T-helper 1 cell treated with Interleukin-12 subunit alpha and Interleukin-12 subunit beta and Interleukin-4 antibody, amounts not matched to agents 30 ng/mL and 1 ng/mL, for 36 hours (primary cell): ENCODE measurements around the gene HIRA. TPM values are rescaled to one million over a fixed set of nuclear protein-coding genes. Genes with fewer than 3 reads are reported as not detected.

ENCODE experiments used
- intact Hi-C: fragments of 100-400 bp; cut with micrococcal nuclease; formaldehyde crosslinking; loops from one replicate; pipeline ENCODE4 v1.15.1; 2024
- total RNA-seq: library from RNA; stranded (reverse); gene quantifications from 2 replicates; pipeline ENCODE4 v1.2.3, GENCODE V29; 2022

Gene HIRA
- total RNA-seq, 1 donor from 2014 or later: 46.5 TPM

DNA sequence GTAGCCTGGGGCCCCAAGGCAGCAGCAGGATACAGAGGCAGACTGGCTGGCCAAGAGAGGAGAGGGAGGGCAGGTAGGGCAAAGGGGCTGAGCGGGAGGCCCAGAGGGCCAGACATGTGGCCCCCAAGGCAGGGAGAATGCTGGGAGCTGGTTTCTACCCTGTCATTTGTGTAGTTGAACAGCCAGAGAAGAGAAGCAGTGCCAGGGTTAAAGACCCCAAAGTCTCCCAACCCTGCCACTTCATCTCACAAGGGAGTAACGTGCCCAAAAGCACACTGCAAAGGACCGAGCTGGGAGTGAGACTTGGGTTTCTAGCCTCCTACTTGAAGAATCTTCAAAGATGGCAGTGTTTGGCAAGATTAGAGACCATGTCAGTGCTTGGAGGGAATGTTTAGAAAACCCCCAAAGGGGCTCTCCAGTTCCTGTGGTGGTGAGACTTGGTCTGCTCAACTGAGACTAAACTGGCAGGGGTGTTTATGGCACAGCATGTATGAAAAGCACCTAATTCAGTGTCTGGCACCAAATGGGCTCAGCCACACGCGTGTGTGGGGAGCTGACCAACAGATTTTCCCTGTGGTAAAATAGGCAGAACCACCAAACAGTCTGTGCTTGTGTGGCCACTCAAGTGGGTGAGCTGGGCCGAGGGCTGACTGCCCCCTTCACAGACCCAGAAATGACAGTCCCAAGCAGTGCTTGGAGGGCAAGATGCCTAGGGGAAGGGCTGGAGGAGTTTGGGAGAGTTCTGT is 71.8 kb downstream of the HIRA start:
- intact Hi-C loops: loop anchor here (10.0 kb wide), 1 partner anchor 55 kb away; no protein-coding TSS in a partner anchor

DNA sequence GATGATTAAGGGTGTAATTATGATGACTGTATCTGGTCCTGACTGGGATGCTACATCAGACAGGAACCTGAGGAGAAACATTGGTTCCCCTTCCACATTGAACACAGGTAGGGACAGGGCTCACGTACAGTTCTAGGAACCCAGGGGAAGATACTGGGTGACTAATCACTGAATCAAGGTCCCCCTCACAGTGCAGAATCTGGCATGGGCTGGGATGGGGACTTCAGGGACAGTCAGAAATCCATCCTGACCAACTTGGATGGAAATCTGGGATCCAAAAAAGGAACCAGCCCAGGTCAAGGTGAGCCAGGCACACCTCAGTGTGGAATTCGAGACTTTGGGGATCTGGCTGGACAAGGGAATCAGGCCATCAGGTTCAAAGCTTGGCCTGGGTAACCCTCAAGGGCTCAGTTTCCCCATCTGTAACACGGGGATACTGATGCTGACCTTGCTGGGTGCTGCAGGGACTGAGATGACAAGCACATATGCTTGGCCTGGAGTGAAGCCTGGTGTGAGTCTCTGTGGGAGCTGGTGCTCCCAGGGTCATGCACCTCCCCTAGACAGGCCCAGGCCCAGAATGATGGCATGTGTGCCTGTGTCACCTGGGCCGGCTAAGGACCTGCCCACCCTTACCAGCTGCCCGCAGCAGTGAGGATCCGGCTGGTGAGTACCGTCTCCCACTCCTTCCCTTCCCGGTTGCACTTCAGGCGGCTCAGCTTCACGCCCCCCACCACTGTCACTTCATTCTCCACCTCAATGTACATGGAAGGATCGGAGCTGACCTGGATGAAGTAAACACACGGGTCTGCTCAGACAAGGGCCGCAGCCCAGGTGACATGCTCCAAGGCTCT is 72.6 kb downstream of the HIRA start:
- intact Hi-C loops: no loop called here

DNA sequence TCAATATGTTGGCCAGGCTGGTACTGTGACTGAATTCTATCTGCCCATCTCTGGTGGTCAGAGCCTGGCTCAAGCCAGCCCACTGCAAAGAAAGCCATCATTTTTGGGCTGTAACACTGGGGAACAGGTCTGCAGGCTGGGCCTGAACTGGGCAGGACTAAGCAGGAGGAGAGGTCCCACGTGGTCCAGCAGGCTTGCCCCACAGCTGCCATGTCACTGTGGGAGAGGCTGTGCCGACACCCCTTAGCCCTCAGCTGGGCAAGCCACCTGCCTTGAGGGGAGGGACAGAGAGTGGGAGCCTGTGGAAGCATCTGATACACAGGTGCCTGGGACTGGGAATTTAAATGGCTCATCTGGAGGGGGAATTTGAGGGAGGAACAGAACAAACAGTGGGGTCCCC is 73.3 kb downstream of the HIRA start:
- intact Hi-C loops: no loop called here

DNA sequence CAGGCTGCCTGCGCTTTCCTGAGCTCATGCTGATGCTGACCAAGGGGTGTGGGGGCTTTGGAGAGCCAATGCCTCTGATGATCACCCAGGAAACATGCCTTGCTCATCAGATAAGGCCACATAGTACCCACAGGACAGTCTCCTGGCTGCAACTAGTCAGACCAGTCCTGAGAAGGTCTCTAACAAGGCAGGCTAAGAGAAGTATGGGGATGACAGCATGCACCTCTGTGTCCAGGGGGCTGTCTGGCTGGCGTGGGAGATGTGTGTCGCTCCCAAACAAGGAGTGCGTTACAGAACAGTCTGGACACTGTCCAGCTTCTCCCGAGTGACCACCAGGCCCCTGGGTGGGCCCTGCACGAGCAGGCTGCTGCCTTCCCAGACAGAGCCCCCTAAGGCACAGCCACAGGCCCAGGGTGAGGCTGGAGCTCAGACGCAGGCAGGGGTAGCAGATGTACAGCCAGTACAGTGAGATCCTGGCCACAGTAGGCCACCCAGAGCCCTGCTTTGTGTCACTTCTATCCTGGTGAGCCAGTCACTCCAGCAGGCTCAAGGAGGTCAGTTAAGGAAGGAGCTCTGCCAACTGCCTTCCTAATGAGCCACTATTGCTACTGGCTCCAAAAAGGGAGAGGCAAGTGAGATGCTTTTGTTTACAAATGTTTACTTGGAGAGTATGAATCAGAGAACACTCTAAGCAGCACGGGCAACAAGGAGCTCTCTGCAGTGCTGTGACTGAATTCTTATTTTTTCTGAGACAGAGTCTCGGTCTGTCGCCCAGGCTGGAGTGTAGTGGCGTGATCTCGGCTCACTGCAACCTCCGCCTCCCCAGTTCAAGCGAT is 74.0 kb downstream of the HIRA start:
- intact Hi-C loops: no loop called here

DNA sequence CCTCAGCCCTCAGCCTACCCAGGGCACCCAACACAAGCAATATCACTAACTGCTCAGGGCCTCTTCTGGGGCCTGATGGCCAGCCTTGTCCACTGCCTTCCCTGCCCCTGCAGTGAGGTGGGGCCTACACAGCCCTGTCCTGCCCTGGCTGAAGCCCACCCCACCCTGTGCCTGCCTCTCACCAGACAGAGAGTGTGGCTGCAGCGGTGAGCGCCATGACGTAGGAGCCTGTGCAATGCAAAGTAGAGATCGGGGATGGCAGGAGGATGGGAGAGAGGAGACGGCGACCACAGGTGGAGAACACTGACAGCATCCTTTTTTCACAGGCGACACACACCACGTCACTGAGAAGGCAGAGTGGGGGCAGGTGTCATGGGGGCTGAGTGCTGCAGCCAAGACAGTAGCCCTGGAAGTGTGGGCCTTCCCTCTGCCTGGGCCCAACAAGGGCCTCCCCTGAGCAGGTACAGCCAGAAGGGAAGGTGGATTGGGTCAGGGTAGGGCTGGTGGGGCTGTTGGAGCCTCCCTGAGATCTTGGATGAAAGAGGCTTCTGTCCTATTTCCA is 74.7 kb downstream of the HIRA start:
- intact Hi-C loops: no loop called here

DNA sequence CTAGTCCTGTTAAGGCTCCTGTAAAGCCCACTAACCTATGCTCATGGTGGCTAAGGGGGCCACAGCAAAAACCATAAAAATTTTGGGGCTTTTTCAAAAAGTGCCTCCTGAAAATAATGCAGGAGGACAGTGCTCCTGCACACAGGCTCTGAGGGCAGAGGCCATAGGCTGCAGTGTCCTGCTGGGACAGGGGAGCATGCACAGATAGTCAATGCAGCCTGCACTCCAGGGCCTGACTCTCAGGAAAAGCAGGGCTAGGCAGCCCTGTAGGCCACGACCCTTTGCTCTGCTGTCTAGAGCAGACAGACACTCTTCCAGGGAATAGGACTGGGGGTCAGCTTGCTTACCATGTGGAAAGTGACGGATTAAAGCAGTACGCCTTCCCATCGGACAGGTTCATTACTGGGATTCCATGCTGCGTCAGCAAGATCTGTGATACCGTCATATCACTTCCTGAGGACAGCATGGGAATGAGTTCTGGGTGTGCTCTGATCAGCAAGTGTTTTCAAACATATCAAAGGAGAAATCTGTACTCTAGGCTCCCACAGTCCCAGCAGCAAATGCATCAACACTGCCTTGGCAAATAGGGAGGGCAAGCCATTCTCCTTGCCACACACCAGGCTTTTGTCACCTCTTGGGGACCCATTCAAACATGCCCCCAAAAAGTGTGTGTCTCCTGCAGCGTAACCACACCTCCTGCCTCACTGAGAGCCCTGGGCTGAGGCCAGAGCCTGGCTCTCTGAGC is 75.9 kb downstream of the HIRA start:
- intact Hi-C loops: no loop called here

DNA sequence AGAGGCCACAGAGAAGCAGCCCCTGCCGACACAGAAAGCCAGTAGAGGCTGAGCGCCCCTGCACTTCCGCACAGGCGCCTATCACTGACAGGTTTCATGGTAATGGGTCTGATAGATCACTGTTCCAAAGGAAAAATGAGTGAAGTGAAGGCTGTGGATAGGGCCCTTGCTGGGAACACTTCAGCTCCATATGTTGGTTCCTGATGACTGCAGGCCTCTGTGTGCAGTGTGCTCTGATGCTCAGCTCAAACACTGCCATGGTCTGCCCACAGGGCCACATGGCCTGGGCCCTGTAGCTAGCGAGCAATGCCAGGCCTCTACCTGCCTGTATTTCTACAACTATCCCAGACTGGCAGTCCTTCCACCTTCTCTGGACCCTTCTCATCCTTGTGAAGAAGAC is 77.3 kb downstream of the HIRA start:
- intact Hi-C loops: no loop called here

DNA sequence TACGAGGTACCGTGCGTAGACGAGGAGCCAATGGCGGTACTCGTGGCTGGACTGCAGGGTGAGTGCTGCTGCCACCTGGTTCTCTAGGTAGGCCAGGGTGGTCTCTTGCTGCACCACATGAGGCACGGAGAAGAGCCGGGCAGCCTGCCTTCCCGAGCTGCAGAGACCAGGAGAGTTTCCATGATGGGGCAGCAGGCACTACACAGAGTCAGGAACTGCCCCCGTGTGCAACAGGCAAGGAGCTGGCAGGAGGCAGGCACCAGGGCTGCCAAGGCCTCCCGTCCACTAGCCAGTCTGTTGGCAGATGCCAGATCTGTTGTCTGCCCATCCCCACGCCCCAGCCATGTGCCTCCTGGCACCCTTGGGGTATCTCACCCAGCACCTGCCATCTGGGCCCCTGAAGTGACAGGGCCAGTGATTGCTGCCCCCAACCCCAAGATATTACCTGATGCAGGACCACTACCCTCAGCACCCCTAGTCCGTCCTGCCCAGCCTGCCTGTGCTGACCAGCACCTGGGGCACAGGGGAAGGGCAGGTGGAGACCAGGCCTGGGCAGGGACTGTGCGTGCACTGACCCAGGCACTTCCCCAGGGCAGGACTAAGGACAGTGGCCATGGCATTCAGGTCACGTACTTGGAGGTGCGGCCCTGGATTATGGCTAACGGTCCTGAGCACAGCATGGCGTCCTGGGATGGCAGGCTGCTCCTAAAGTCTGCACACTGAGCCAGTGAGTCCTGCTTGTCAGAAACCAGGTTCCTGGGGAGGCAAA is 78.0 kb downstream of the HIRA start:
- intact Hi-C loops: no loop called here

DNA sequence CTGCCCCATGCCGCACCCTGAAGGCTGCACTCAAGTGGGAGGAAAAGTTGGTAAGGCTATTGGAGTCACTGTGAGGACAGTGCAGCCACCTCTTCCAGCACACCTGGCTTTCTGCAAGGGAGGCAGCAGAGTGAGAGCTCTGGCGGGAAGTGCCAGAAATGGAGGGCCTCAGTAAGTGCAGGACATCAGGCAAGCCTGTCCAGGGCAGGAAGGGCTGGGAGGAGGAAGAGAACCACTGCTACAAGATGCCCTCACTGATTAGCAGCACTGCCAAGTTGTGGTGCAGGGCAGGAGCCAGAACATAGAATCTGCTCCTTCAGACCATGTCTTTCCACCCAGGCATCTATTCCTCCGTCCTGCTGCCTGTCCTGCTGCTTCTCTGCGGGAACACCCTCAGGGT is 78.8 kb downstream of the HIRA start:
- intact Hi-C loops: no loop called here

DNA sequence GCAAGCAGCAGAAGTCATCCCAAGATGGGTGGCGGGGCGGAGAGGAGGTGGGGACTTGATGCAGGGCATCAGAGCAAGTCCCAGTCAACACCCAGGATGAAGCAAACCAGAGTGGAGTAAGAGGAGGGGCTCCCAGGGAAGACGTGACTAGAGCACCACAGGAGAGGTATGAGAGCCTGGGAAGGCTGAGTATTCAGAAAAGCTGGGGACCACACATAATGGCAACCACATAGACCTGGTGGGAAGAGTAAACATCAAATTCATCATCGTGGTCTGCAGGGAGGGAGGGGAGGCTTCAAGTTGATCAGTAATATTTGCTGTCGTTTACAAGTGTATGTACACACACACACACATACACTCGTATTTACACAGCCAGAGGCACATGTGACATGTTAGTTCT is 79.3 kb downstream of the HIRA start:
- intact Hi-C loops: no loop called here

DNA sequence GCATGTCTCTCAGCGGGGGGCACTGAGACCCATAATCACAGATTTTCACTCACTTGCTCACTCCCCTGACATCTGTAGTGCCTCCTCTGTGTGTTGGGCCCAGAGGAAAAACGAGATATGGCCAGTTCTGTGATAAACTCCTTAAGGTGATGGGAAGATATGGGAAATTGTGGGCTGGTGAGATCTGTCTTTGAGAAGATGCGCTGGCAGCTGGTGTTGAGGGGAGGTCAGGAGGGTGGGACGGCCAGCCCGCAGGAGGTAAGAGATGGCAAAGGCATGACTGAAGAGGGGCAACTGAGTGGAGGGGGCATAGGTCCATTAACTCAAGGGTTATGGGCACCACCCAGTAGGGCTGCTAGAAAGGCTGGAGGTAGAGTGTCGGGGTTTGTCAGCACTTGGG is 79.9 kb downstream of the HIRA start:
- intact Hi-C loops: no loop called here

DNA sequence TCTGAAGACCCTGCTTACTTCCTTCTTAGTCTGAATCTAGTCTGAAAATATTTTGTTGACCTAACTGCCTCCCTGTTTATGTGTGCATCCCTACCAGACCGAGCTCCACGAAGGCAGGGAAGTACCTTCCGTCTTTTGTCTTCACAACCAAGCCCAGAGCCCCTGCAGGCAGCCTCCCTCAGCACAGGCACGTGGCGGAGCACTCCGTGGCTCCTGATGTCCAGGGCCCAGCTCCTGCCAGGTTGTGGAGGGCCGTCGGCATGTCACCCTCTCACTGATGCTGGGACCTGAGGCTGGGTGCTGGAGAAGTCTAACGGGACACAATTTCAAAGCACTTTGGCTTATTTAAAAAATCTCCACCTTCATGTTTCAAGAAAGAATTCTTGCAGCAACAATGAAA is 80.6 kb downstream of the HIRA start:
- intact Hi-C loops: no loop called here

DNA sequence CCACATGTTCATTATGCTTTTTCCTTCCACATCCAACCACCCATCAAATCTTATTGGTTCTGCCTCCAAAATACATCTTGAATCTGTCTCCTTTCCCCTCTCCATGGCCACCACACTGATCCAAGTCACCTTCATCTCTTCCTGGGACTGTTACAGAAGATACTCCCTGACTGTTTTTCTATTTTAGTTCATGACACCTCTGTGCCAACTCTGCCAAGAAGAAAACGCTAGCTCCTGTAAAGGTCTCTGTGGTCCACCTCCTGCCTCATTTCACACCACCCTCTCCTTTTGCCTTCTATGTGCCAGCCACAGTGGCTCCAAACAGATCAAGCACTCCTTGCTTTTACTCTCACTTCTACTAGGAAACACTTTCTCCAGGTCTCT is 81.1 kb downstream of the HIRA start:
- intact Hi-C loops: no loop called here

DNA sequence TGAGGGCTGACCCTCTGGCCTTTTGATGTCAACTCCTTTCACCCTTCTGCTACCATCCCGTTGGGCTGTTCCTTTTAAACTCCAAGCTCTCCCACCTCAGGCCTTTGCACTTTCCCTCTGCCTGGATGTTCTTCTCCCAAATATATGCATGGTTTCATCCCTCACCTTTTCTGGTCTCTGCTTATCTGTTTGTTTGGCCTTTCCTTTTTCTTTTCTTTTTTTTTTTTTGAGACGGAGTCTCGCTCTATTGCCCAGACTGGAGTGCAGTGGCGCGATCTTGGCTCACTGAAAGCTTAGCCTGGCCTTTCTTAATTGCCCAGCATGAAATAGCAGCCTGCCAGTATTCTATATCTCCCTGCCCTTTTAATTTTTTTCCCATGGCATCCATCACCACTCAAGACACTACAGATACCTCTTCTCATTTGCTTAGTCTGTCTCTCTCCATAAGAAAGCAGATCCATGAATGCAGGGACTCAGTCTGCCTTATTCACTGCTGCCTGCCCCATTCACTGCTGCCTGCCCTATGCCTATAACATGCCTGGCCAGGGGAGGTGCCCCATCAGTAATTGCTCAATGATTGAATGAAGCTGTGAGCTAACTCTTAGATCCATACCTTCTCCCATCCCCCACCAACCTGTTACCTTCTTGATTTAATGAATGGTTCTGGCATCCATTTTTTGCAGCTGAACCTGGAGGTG is 81.6 kb downstream of the HIRA start:
- intact Hi-C loops: no loop called here

DNA sequence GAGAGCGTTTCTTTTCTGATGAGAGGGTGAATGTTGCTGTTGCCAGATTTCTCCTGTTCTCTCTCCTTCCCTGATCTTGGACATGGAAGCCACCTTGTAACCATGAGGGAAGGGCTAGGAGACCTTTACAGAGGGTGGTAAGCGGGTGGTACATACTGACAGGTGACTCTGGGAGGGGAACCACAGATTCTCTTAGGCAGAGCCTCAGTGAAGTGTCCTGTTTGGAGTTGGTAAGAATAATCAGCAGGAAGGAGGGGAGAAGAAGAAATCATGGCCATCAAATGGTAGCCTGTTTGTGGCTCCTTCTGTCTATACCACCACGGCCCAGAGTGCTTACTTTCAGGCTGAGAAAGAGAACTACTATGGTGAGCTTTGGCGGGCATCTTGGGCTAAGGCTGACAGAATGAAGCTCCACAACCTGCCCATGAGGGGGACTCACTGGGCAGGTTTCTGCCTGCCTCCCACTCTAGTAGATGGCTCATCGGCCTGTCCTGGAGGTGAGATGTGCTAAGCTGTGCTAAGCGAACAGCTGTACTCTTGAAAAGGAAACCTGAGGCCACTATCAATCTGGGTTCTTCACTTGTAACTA is 84.8 kb downstream of the HIRA start:
- intact Hi-C loops: no loop called here

DNA sequence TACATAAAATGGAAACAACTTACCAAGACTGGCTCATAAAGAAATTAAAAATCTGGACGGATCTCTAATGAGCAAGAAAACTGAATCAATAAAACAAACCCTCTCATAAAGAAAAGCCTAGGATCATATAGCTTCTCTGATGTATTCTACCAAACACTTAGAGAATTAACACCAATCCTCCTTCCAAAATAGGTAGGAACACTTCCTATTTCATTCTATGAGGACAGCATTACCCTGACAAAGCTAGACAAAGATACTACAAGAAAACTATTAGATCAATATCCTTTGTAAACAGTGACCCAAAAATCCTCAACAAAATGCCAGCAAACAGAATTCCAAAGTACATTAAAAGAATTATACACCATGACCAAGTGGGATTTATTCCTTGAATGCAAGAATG is 87.1 kb downstream of the HIRA start:
- intact Hi-C loops: no loop called here

DNA sequence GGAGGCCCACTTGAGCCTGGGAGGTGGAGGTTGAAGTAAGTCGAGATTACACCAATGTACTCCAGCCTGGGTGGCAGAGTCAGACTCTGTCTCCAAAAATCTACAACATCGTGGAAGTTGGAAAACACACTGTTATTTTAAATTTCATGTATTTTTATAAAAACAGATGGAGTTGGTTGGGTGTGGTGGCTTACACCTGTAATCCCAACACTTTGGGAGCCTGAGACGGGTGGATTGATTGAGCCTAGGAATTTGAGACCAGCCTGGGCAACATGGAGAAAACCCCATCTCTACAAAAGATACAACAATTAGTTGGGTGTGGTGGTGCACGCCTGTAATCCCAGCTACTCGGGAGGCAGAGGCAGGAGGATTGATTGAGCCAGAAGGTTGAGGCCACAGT is 88.1 kb downstream of the HIRA start:
- intact Hi-C loops: no loop called here

DNA sequence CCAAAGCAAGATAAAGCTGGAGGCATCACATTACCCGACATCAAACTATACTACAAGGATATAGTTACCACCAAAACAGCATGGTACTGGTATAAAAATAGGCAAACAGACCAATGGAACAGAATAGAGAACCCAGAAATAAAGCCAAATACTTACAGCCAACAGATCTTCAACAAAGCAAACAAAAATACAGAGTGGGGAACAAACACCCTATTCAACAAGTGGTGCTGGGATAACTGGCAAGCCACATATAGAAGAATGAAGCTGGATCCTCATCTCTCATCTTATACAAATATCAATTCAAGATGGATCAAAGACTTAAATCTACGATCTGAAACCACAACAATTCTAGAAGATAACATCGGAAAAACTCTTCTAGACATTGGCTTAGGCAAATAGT is 90.0 kb downstream of the HIRA start:
- intact Hi-C loops: no loop called here

DNA sequence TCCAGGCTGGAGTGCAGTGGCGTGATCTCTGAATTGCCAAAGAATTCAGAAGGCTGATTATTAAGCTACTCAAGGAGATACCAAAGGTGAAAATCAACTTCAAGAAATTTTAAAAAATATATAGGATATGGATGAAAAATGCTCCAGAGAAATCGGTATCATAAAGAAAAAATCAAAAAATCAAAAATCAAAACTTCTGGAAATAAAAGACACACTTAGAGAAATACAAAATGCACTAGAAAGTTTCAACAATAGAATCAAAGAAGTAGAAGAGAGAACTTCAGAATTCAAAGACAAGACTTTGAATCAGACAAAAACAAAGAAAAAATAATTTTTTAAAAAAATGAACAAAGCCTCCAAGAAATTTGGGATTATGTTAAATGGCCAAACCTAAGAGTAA is 94.4 kb downstream of the HIRA start:
- intact Hi-C loops: no loop called here
